ENCODE measurements around the gene ARFGEF3. TPM values are rescaled to one million over a fixed set of nuclear protein-coding genes. Genes with fewer than 3 reads are reported as not detected.
A peak's percentile ranks its signal among the peaks of the same experiment; 100 is the strongest.
"Not testable (repeated sequence)": the region's sequence is repeated elsewhere in the genome, so short reads cannot be mapped to it uniquely, and the experiment has no call there.

Gene ARFGEF3
- total and polyA plus RNA-seq, 3 experiments from 2014 or later: 0.09 to 0.11 TPM; not detected in 1

DNA sequence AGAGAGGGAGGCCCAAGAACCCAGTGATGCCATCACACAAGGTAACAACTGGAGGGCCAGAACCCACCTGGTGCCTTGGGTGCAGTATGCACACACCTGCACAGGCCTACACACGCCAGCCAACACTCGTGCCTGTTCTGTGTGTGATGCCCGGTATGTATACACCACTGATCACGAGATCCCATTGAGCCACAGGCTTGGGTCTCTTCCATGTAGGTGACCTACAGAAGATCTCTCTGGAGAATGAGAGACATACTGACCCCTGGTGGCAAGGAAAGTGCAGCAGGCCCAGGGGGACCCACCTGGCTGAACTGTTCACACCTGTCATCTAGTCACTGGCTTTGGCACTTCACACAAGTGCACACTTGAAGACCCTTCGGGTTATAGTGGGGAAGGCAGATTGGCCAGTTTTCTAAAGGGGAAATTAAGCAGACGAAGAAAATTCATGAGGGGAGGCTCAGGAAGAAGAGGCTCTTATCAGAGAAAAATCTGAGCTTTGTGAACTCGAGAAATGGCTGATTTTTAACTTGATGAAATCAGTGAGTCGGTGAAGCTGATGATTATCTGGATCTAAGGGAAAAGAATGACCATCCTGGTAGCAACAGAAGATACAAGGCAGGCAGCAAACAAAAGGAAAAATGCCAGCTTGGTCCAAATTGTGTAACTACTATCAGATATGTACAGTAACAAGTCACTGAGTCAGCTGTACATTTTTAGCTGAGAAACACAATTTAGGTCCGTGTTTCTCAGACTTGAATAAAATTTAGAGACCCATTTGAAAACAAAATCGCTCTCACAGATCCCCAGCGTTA, 125.6 kb downstream of the ARFGEF3 start:
- ChIA-PET CTCF (interaction anchor here (1.0 to 2.8 kb wide), 5 partner anchors 8 to 172 kb away, joined by 3 to 21 read pairs (median 4); no protein-coding TSS in a partner anchor), POLR2A (no interaction called here)
- H3K4me1 Mint-ChIP-seq: peaks cover 0 to 4% (median 0%) of the 10 kb centered on the region in 3 donors

DNA sequence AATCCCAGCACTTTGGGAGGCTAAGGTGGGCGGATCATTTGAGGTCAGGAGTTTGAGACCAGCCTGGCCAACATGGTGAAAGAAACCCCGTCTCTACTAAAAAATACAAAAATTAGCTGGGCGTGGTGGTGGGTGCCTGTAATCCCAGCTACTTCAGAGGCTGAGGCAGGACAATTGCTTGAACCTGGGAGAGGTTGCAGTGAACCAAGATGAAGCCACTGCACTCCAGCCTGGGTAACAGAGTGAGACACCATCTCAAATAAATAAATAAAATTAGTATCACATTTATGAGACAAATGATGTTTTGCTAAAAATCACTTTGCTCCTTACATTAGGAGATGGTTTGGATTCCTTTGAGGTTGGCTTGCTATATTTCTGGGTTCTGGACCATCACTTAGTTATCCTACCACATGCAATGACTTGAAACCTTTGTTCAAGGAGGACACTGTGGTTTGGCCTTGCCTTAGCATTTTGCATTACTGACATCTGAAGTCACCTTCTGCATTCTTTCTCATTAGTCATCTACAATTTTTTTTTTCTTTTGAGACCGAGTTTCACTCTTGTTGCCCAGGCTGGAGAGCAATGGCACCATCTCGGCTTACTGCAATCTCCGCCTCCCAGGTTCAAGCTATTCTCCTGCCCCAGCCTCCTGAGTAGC, 126.8 kb downstream of the ARFGEF3 start:
- H3K4me3 Mint-ChIP-seq; POLR2A ChIA-PET; H3K27ac ChIP-seq (ENCODE audit: low read depth, low read length); H3K4me1 ChIP-seq (ENCODE audit: insufficient read depth, low read length); H3K36me3 Mint-ChIP-seq; H3K36me3 ChIP-seq (ENCODE audit: insufficient read depth, low read length); H3K9me3 ChIP-seq (ENCODE audit: low read length); H3K27me3 ChIP-seq (ENCODE audit: insufficient read depth, low read length, poor library complexity, severe bottlenecking); H3K9me3 Mint-ChIP-seq; H3K4me3 ChIP-seq (ENCODE audit: low read length); DNase-seq; H3K27ac Mint-ChIP-seq; H3K4me1 Mint-ChIP-seq: not testable (repeated sequence)
- H3K27me3 Mint-ChIP-seq: peaks cover 6 to 15% of the 10 kb centered on the region in 2 donors
- CTCF ChIA-PET: interaction anchor here (1.1 to 2.8 kb wide), 3 partner anchors 16 to 173 kb away, joined by 4 to 21 read pairs (median 7); no protein-coding TSS in a partner anchor

More for the DNA sequence above, 125.6 kb downstream of the ARFGEF3 start:
- no peaks in the 10 kb centered on the region for H3K27me3 ChIP-seq (ENCODE audit: insufficient read depth, low read length, poor library complexity, severe bottlenecking)
- no peaks in the 10 kb centered on the region for H3K9me3 ChIP-seq (ENCODE audit: low read length)
- peak; percentile 13 to 60 (median 30) for DNase-seq
- peaks cover 6 to 17% of the 10 kb centered on the region in 2 donors for H3K27me3 Mint-ChIP-seq
- H3K27ac Mint-ChIP-seq: peak overlapping the region in 1 of 8 donors; percentile 44
- H3K9me3 Mint-ChIP-seq: no peaks in the 10 kb centered on the region
- no peaks in the 10 kb centered on the region for H3K36me3 ChIP-seq (ENCODE audit: insufficient read depth, low read length)
- no peak overlapping the region for H3K4me3 Mint-ChIP-seq
- no peaks in the 10 kb centered on the region for H3K4me1 ChIP-seq (ENCODE audit: insufficient read depth, low read length)
- H3K27ac ChIP-seq (ENCODE audit: low read depth, low read length): no peak overlapping the region
- no peaks in the 10 kb centered on the region for H3K36me3 Mint-ChIP-seq
- no peak overlapping the region for H3K4me3 ChIP-seq (ENCODE audit: low read length)

DNA sequence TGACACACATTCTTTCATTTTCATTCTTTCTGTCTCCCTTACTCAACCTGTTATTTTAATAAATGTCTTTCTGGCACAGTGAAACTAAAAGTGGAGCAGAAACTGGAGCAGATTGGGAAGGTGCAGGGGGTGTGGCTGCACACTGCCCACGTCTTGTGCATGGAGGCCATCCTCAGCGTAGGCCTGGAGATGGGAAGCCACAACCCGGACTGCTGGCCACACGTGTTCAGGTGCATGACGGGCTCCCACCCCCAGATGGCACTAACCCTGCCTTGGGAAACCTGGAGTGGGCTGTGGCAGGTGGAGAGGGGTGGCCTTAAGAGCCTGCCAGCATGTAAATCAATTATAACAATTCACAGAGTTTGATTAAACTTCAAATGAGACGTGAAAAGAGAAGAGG, 128.0 kb downstream of the ARFGEF3 start:
- Mint-ChIP-seq H3K9me3 (no peaks in the 10 kb centered on the region), H3K27me3 (peaks cover 6 to 18% of the 10 kb centered on the region in 2 donors), H3K4me1 (peaks cover 0 to 4% (median 0%) of the 10 kb centered on the region in 3 donors), H3K4me3 (peak overlapping the region in 1 of 7 donors; percentile 54), H3K36me3 (no peaks in the 10 kb centered on the region), H3K27ac (no peak overlapping the region)
- Histone ChIP-seq H3K4me1 (ENCODE audit: insufficient read depth, low read length) (no peaks in the 10 kb centered on the region), H3K27me3 (ENCODE audit: insufficient read depth, low read length, poor library complexity, severe bottlenecking) (no peaks in the 10 kb centered on the region), H3K9me3 (ENCODE audit: low read length) (no peaks in the 10 kb centered on the region), H3K36me3 (ENCODE audit: insufficient read depth, low read length) (no peaks in the 10 kb centered on the region), H3K4me3 (ENCODE audit: low read length) (no peak overlapping the region), H3K27ac (ENCODE audit: low read depth, low read length) (no peak overlapping the region)
- DNase-seq: no peak
- ChIA-PET POLR2A (interaction anchor here (0.6 kb wide), 1 partner anchor 230 kb away, joined by 4 read pairs; no protein-coding TSS in a partner anchor), CTCF (interaction anchor here (0.9 to 2.1 kb wide), 3 partner anchors 12 to 173 kb away, joined by 3 to 7 read pairs (median 3); no protein-coding TSS in a partner anchor)

GRCh38 chr6:138290423-138290962, 128.8 kb downstream of the ARFGEF3 start:
- Histone ChIP-seq H3K27ac (ENCODE audit: low read depth, low read length) (no peak overlapping the region), H3K4me1 (ENCODE audit: insufficient read depth, low read length) (no peaks in the 10 kb centered on the region), H3K27me3 (ENCODE audit: insufficient read depth, low read length, poor library complexity, severe bottlenecking) (no peaks in the 10 kb centered on the region), H3K9me3 (ENCODE audit: low read length) (no peaks in the 10 kb centered on the region), H3K4me3 (ENCODE audit: low read length) (no peak overlapping the region), H3K36me3 (ENCODE audit: insufficient read depth, low read length) (no peaks in the 10 kb centered on the region)
- Mint-ChIP-seq H3K27me3 (peaks cover 6 to 18% of the 10 kb centered on the region in 2 donors), H3K4me3 (no peak overlapping the region), H3K9me3 (no peaks in the 10 kb centered on the region), H3K4me1 (peaks cover 0 to 4% (median 0%) of the 10 kb centered on the region in 3 donors), H3K36me3 (no peaks in the 10 kb centered on the region), H3K27ac (no peak overlapping the region)
- no peak for DNase-seq
- POLR2A ChIA-PET: interaction anchor here (0.6 kb wide), 1 partner anchor 230 kb away, joined by 4 read pairs; no protein-coding TSS in a partner anchor
- CTCF ChIA-PET: interaction anchor here (0.6 to 2.1 kb wide), 3 partner anchors 10 to 174 kb away, joined by 3 to 7 read pairs (median 3); no protein-coding TSS in a partner anchor

DNA sequence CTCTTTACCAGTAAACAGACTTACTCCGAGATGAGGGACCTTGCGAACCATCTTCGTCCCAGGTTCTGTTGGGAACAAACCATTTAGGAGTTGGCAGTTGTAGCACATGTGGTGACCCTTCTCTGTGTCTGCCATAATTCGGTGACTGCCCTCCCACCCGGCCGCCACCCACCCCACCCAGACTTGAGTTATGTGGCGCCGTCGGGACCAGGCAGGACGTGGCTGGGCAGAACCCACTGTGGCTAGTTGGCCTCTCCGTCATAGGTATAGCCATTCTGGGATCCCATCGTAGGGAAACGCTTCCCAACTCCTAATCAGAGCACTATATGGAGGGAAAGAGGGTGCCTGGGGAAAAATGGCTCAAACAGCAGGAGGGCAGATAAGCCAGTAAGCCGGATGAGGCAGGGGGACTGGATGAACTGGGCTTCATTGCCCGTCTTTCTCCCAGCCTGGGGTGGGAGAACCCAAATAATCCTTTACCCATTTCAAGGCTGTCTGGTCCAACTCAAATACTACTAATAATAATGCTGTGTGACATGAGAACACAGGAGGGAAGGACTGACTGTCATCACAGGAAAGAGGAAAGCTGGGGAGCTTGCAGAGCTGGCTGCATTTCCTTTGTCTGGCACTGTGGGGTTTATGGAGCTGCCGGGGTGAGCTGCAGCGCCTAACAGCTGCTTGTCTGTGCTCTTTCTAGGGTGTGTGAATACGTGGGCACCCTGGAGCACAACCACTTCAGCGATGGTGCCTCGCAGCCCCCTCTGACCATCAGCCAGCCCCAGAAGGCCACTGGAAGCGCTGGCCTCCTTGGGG, 129.5 kb downstream of the ARFGEF3 start:
- Histone ChIP-seq H3K9me3 (ENCODE audit: low read length) (no peaks in the 10 kb centered on the region), H3K4me1 (ENCODE audit: insufficient read depth, low read length) (no peaks in the 10 kb centered on the region), H3K36me3 (ENCODE audit: insufficient read depth, low read length) (no peaks in the 10 kb centered on the region), H3K27ac (ENCODE audit: low read depth, low read length) (no peak overlapping the region), H3K27me3 (ENCODE audit: insufficient read depth, low read length, poor library complexity, severe bottlenecking) (no peaks in the 10 kb centered on the region), H3K4me3 (ENCODE audit: low read length) (no peak overlapping the region)
- CTCF ChIA-PET: no interaction called here
- no peak overlapping the region for H3K27ac Mint-ChIP-seq
- H3K4me1 Mint-ChIP-seq: peaks cover 0 to 4% (median 0%) of the 10 kb centered on the region in 3 donors
- H3K27me3 Mint-ChIP-seq: peaks cover 6 to 18% of the 10 kb centered on the region in 2 donors
- H3K9me3 Mint-ChIP-seq: no peaks in the 10 kb centered on the region
- POLR2A ChIA-PET: no interaction called here
- no peaks in the 10 kb centered on the region for H3K36me3 Mint-ChIP-seq
- no peak overlapping the region for H3K4me3 Mint-ChIP-seq
- DNase-seq: no peak

- no peaks in the 10 kb centered on the region for H3K9me3 Mint-ChIP-seq
- no peaks in the 10 kb centered on the region for H3K36me3 Mint-ChIP-seq
- peaks cover 6 to 20% of the 10 kb centered on the region in 2 donors for H3K27me3 Mint-ChIP-seq
- Histone ChIP-seq H3K9me3 (ENCODE audit: low read length) (no peaks in the 10 kb centered on the region), H3K36me3 (ENCODE audit: insufficient read depth, low read length) (no peaks in the 10 kb centered on the region), H3K4me1 (ENCODE audit: insufficient read depth, low read length) (no peaks in the 10 kb centered on the region), H3K4me3 (ENCODE audit: low read length) (no peak overlapping the region), H3K27ac (ENCODE audit: low read depth, low read length) (no peak overlapping the region), H3K27me3 (ENCODE audit: insufficient read depth, low read length, poor library complexity, severe bottlenecking) (no peaks in the 10 kb centered on the region)
- no peak overlapping the region for H3K27ac Mint-ChIP-seq
- no peak overlapping the region for H3K4me3 Mint-ChIP-seq
- CTCF ChIA-PET: no interaction called here
- no peak for DNase-seq
- H3K4me1 Mint-ChIP-seq: peaks cover 0 to 4% (median 0%) of the 10 kb centered on the region in 3 donors
- POLR2A ChIA-PET: no interaction called here
Observed at GRCh38 chr6:138291849-138292181, 130.1 kb downstream of the ARFGEF3 start.

GRCh38 chr6:138292482-138292881, 130.7 kb downstream of the ARFGEF3 start:
- H3K4me1 ChIP-seq (ENCODE audit: insufficient read depth, low read length): no peaks in the 10 kb centered on the region
- Mint-ChIP-seq H3K4me1 (peaks cover 0 to 4% (median 0%) of the 10 kb centered on the region in 3 donors), H3K27ac (no peak overlapping the region), H3K9me3 (no peaks in the 10 kb centered on the region), H3K4me3 (no peak overlapping the region), H3K27me3 (peaks cover 6 to 23% of the 10 kb centered on the region in 2 donors), H3K36me3 (no peaks in the 10 kb centered on the region)
- H3K4me3 ChIP-seq (ENCODE audit: low read length): no peak overlapping the region
- ChIA-PET CTCF (no interaction called here), POLR2A (no interaction called here)
- no peaks in the 10 kb centered on the region for H3K36me3 ChIP-seq (ENCODE audit: insufficient read depth, low read length)
- H3K9me3 ChIP-seq (ENCODE audit: low read length): no peaks in the 10 kb centered on the region
- no peak overlapping the region for H3K27ac ChIP-seq (ENCODE audit: low read depth, low read length)
- no peaks in the 10 kb centered on the region for H3K27me3 ChIP-seq (ENCODE audit: insufficient read depth, low read length, poor library complexity, severe bottlenecking)
- DNase-seq: no peak
